GM20000 (cell line): ENCODE results near the gene TMEM131L.
"Not testable (repeated sequence)": the region's sequence is repeated elsewhere in the genome, so short reads cannot be mapped to it uniquely, and the experiment has no call there.

ENCODE experiments used
- DNase-seq: peaks from one replicate; pipeline ENCODE4 v3.0.0; 2012; ENCODE audit warnings: low spot score
- TF ChIP-seq, protein P1 (sequence below): IDR thresholded peaks from 2 replicates; pipeline ENCODE4 v1.5.1; 2012; ENCODE audit warnings: mild to moderate bottlenecking, control low read depth; ENCODE audit errors: extremely low read depth, missing control alignments

The TMEM131L gene

DNA sequence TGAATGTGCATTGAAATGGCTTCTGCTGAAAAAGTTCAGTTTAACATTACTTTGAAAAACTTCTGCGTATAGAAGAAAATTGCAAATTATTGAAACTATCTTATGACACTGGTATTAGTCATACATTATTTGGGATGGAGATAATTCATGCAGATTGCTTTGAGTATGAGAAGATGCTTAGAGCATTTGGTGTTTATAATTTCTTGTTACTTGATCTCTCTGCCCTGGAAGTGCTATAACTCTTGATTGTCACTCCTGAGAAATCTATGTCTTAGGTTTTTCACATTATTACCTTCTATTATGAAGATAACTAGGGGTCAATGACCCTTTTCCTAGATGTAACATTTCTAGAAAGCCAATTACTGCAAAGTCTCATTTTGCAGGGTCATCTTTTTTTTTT is 36.4 kb downstream of the TMEM131L start:
- TF ChIP-seq, protein P1, sequence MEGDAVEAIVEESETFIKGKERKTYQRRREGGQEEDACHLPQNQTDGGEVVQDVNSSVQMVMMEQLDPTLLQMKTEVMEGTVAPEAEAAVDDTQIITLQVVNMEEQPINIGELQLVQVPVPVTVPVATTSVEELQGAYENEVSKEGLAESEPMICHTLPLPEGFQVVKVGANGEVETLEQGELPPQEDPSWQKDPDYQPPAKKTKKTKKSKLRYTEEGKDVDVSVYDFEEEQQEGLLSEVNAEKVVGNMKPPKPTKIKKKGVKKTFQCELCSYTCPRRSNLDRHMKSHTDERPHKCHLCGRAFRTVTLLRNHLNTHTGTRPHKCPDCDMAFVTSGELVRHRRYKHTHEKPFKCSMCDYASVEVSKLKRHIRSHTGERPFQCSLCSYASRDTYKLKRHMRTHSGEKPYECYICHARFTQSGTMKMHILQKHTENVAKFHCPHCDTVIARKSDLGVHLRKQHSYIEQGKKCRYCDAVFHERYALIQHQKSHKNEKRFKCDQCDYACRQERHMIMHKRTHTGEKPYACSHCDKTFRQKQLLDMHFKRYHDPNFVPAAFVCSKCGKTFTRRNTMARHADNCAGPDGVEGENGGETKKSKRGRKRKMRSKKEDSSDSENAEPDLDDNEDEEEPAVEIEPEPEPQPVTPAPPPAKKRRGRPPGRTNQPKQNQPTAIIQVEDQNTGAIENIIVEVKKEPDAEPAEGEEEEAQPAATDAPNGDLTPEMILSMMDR, result no peak
- DNase-seq, result no peak

DNA sequence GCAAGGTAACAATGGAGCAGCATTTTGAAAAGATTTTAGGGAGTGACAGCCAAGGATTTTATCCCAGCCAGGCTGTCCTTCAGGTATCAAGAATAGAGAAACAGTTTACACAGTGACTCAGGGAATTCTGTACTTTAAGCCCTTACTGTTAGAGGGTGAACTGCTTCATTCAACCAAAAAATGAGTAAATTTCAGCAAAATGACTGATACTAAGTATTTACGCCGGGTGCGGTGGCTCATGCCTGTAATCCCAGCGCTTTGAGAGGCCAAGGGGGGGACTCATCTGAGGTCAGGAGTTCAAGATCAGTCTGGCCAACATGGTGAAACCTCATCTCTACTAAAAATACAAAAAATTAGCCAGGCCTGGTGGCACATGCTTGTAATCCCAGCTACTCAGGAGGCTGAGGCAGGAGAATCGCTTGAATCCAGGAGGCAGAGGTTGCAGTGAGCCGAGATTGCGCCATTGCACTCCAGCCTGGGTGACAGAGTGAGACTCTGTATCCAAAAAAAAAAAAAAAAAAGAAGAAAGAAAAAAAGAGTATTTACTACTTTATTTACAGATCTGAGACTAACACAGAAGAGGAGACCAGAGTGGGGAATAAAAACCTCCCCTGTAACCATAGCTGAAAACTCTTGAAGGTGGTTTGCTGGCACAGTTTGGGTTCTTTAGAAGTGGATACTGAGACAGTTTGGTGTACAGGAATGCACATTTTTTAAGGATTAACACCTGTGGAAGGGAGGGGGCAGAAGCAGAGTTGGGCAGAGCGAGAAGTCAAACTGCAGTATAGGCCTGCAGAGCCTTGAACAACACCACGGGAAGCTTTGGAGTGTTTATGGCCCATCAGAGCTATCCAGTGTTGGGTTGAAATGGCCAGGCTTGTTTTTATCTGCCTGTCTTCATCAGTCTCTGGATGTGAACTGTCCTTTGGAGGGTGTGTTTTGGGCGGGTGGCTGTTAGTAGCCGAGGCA is 40.5 kb downstream of the TMEM131L start:
- DNase-seq, result no peak
- TF ChIP-seq, protein P1, result no peak

DNA sequence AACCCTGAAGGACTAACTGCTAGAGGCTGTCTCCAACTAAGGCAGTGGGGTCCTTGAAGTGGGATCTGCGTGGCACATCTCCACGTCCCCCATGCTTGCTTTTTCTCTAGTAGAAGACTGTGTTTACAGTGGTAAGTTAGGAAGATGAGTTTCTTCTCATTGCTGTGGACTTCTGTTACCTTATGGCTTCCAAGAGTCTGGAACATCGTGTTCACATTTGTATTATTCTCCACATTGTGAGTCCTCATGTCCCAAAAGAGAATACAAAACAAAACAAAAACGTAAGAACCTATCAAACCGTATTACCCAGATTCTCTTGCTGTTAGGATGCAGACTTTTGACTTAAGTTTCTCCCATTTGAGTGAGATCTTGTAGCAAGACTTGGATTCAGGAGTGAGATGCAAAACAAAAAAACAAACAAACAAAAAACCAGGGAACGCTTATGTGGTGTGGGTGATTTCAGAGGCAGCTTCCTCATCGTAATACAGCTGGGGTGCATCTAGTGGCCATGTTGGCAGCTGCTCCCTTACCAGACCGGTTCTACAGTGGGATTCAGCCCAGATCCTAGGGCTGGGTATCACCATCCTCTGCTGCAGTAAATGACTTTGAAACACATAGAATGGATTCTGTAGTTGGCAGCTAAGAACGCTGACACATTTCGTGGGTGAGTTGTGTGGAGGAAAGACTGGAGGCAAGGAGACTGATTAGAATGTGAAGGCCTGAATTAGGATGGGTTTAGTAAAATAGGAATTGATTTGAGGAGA is 41.3 kb downstream of the TMEM131L start:
- TF ChIP-seq, protein P1, result no peak
- no peak for DNase-seq

DNA sequence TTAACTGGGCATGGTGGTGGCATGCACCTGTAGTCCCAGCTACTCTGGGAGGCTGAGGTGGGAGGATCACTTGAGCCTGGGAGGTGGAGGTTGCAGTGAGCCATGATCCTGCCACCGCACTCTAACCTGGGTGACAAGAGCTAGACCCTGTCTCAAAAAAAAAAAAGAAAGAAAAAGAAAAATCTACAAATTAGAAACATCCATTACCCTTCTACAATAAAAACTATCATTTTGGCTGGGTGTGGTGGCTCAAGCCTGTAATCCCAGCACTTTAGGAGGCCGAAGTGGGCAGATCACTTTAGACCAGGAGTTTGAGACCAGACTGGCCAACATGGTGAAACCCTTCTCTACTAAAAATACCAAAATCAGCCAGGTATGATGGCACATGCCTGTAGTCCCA is 43.1 kb downstream of the TMEM131L start:
- DNase-seq, result not testable (repeated sequence)

DNA sequence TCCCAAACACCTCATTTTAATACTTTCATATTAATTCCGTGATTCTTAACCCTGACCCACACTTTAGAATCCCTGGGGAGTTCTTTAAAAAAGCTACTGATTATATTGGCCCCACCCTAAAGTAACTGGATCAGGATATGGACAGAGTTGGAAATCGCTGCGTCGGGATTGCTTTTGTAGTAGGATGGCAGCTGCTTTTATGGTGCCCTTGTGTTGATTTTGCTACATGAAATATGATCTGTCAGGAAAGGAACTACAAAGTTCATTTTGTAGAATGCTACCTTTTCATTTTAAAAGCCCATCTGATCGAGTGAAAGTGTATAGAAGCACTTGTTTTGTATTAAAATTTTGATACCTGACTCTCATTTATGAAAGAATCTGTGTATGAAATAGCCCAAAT is 43.6 kb downstream of the TMEM131L start:
- TF ChIP-seq, protein P1, result no peak

DNA sequence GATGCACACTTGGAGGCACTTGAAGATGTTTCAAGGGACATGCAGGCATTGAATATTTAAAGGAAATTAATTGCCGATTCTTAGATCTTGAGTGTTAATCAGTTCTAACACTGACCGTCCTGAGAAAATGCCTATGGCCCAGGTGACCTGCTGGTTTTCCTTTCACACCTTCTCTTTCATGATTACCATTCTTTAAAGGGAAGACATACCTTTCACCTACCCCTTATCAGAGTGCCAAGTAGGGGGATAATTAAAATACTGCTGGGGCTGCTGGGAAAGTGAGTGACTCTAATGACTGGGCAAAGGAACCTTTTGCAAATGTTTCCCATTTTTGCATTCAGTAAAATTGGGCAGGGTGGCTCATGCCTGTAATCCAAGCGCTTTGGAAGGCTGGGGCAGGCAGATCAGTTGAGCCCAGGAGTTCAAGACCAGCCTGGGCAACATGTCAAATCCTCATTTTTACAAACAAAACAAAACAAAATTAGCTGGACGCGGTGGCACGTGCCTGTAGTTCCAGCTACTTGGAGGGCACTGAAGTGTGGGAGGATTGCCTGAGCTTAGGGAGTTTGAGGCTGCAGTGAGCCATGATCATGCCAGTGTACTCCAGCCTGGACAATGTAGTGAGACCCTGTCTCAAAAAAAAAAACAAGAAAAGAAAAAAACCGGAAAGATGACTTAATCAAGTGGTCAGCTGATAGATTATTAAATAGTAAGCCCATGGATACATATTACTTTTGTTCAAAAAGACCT is 44.3 kb downstream of the TMEM131L start:
- TF ChIP-seq, protein P1, result no peak
- no peak for DNase-seq

More for the DNA sequence above, 43.6 kb downstream of the TMEM131L start:
- DNase-seq, result no peak

DNA sequence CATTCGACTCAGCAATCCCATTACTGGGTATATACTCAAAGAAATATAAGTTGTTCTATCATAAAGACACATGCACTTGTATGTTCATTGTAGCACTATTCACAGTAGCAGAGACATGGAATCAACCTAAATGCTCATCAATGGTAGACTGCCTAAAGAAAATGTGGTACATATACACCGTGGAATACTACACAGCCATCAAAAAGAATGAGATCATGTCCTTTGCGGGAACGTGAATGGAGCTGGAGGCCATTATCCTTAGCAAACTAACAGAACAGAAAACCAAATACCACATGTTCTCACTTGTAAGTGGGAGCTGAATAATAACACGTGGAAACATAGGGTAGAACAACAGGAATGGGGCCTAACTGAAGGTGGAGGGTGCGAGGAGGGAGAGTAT is 44.9 kb downstream of the TMEM131L start:
- TF ChIP-seq, protein P1, result no peak
- no peak for DNase-seq
